ENCODE data around the gene CUL7.
"Not testable (repeated sequence)": the region's sequence is repeated elsewhere in the genome, so short reads cannot be mapped to it uniquely, and the experiment has no call there.

The CUL7 gene

GRCh38 chr6:43016176-43016942 lies 37.3 kb downstream of the CUL7 start:
- no peak for DNase-seq (ENCODE audit: low read depth in 2 of 2)

- DNase-seq (ENCODE audit: low read depth in 2 of 2): no peak
Observed at GRCh38 chr6:43014434-43014909, 39.2 kb downstream of the CUL7 start.

- peak; percentile 92 to 95 for DNase-seq (ENCODE audit: low read depth in 2 of 2)
Observed at GRCh38 chr6:43013843-43014433, 39.7 kb downstream of the CUL7 start, which contains the start of the genes KLHDC3 and MEA1. Gene KLHDC3 (plus strand): TSS chr6:43014249. CDS start chr6:43017193, 2,944 bp downstream. Gene MEA1 (minus strand): TSS chr6:43013946. CDS start chr6:43013813, 133 bp downstream.

- DNase-seq (ENCODE audit: low read depth in 2 of 2): no peak
Observed at GRCh38 chr6:43013097-43013842, 40.4 kb downstream of the CUL7 start.

- DNase-seq (ENCODE audit: low read depth in 2 of 2): no peak
Observed at GRCh38 chr6:43012364-43012763, 41.3 kb downstream of the CUL7 start.

- DNase-seq (ENCODE audit: low read depth in 2 of 2): no peak
Observed at GRCh38 chr6:43011207-43011606, 42.4 kb downstream of the CUL7 start.

- DNase-seq (ENCODE audit: low read depth in 2 of 2): no peak
Observed at GRCh38 chr6:43009124-43009523, 44.5 kb downstream of the CUL7 start.

GRCh38 chr6:43007126-43007525 lies 46.5 kb downstream of the CUL7 start:
- DNase-seq (ENCODE audit: low read depth in 2 of 2): no peak

- DNase-seq (ENCODE audit: low read depth in 2 of 2): no peak
Observed at GRCh38 chr6:43006251-43006650, 47.4 kb downstream of the CUL7 start.

GRCh38 chr6:43005844-43006243 lies 47.8 kb downstream of the CUL7 start:
- DNase-seq (ENCODE audit: low read depth in 2 of 2): no peak

- DNase-seq (ENCODE audit: low read depth in 2 of 2): no peak
Observed at GRCh38 chr6:43001843-43002242, 51.8 kb downstream of the CUL7 start.

- DNase-seq (ENCODE audit: low read depth in 2 of 2): not testable (repeated sequence)
Observed at GRCh38 chr6:42998205-42998604, 55.4 kb downstream of the CUL7 start.

- no peak for DNase-seq (ENCODE audit: low read depth in 2 of 2)
Observed at GRCh38 chr6:42996513-42996912, 57.1 kb downstream of the CUL7 start.

- no peak for DNase-seq (ENCODE audit: low read depth in 2 of 2)
Observed at GRCh38 chr6:42993445-42993844, 60.2 kb downstream of the CUL7 start.

- DNase-seq (ENCODE audit: low read depth in 2 of 2): no peak
Observed at GRCh38 chr6:42989923-42990322, 63.7 kb downstream of the CUL7 start.

- DNase-seq (ENCODE audit: low read depth in 2 of 2): no peak
Observed at GRCh38 chr6:42988486-42989020, 65.1 kb downstream of the CUL7 start.

Data from stimulated activated CD8-positive, alpha-beta memory T cell treated with anti-CD3 and anti-CD28 coated beads, Interleukin-7, amount 100 ng/mL, for 1 hour (primary cell).